Liver (tissue), 9 donors: ENCODE results near the gene GGCT. TPM values are rescaled to one million over a fixed set of nuclear protein-coding genes. Genes with fewer than 3 reads are reported as not detected.

ENCODE experiments used
- DNase-seq: peaks from one replicate; pipeline ENCODE4 v3.0.0-alpha.2; 2017; ENCODE audit warnings: low spot score
- H3K27ac ChIP-seq, 2 donors: one replicate each; pipeline ENCODE4 v1.7.0; 2013; ENCODE audit warnings: inconsistent platforms in 2 of 2, low read length in 2 of 2, control low read depth in 1 of 2, low read depth in 1 of 2, mild to moderate bottlenecking in 1 of 2
- H3K27me3 ChIP-seq, 4 donors: one replicate each; pipeline versions ENCODE4 v1.6.1 to v1.7.0; 2013; ENCODE audit warnings: low read length in 3 of 4, inconsistent platforms in 1 of 4, mild to moderate bottlenecking in 1 of 4, moderate library complexity in 1 of 4; ENCODE audit not compliant: control insufficient read depth in 4 of 4, insufficient read depth in 4 of 4
- H3K36me3 ChIP-seq, 4 donors: one replicate each; pipeline versions ENCODE4 v1.6.1 to v1.7.0; 2013; ENCODE audit warnings: low read length in 3 of 4, mild to moderate bottlenecking in 3 of 4, low read depth in 1 of 4, moderate library complexity in 1 of 4; ENCODE audit not compliant: control insufficient read depth in 4 of 4, insufficient read depth in 3 of 4
- H3K4me1 ChIP-seq, 4 donors: one replicate each; pipeline versions ENCODE4 v1.6.1 to v1.7.0; 2013; ENCODE audit warnings: low read length in 3 of 4, mild to moderate bottlenecking in 3 of 4, moderate library complexity in 1 of 4; ENCODE audit not compliant: control insufficient read depth in 4 of 4, insufficient read depth in 4 of 4
- H3K4me3 ChIP-seq, 3 donors: one replicate each; pipeline versions ENCODE4 v1.6.1 to v1.7.0; 2013; ENCODE audit warnings: low read length in 3 of 3, control low read depth in 1 of 3, low read depth in 1 of 3, mild to moderate bottlenecking in 1 of 3
- H3K9ac ChIP-seq, 2 donors: one replicate each; pipeline ENCODE4 v1.7.0; 2013; ENCODE audit warnings: low read length in 2 of 2, mild to moderate bottlenecking in 2 of 2, moderate library complexity in 2 of 2, control low read depth in 1 of 2, low read depth in 1 of 2
- H3K9me3 ChIP-seq, 4 donors: one replicate each; pipeline versions ENCODE4 v1.6.1 to v1.7.0; 2013; ENCODE audit warnings: low read length in 3 of 4; ENCODE audit not compliant: control insufficient read depth in 4 of 4
- EGR1 ChIP-seq, 2 donors: IDR thresholded peaks; 2 replicates each; pipeline ENCODE4 v1.6.1; 2016 to 2018; ENCODE audit warnings: antibody characterized with exemption in 2 of 2, low read depth in 2 of 2
- FOXA1 ChIP-seq: IDR thresholded peaks from 2 replicates; pipeline ENCODE4 v1.6.1; 2016; ENCODE audit warnings: antibody characterized with exemption
- FOXA2 ChIP-seq: IDR thresholded peaks from 2 replicates; pipeline ENCODE4 v1.6.1; 2016; ENCODE audit warnings: antibody characterized with exemption
- GABPA ChIP-seq, 2 donors: IDR thresholded peaks in 1 of 2; conservative IDR thresholded peaks in 1 of 2; 2 replicates each; pipeline ENCODE4 v1.6.1; 2016; ENCODE audit warnings: antibody characterized with exemption in 2 of 2, mild to moderate bottlenecking in 1 of 2, moderate library complexity in 1 of 2
- HNF4A ChIP-seq, 2 donors: conservative IDR thresholded peaks; 2 replicates each; pipeline ENCODE4 v1.6.1; 2016; ENCODE audit warnings: antibody characterized with exemption in 2 of 2, mild to moderate bottlenecking in 2 of 2
- NR2F2 ChIP-seq: IDR thresholded peaks from 2 replicates; pipeline ENCODE4 v1.6.1; 2016; ENCODE audit warnings: antibody characterized with exemption
- RAD21 ChIP-seq, 2 donors: IDR thresholded peaks; 2 replicates each; pipeline ENCODE4 v1.6.1; 2016; ENCODE audit warnings: antibody characterized with exemption in 2 of 2, mild to moderate bottlenecking in 2 of 2
- REST ChIP-seq: IDR thresholded peaks from 2 replicates; pipeline ENCODE4 v1.6.1; 2016; ENCODE audit warnings: antibody characterized with exemption, mild to moderate bottlenecking
- TAF1 ChIP-seq: conservative IDR thresholded peaks from 2 replicates; pipeline ENCODE4 v1.6.1; 2016; ENCODE audit warnings: antibody characterized with exemption, mild to moderate bottlenecking
- YY1 ChIP-seq: IDR thresholded peaks from 2 replicates; pipeline ENCODE4 v1.6.1; 2016; ENCODE audit warnings: antibody characterized with exemption, mild to moderate bottlenecking
- WGBS: extraction: QIAGEN DNeasy Blood & Tissue Kit; methylation state at CpG from one replicate; pipeline ENCODE4 v1.1.7; 2013; 5-methylcytosine and 5-hydroxymethylcytosine counted together
- polyA plus RNA-seq, 2 donors: library from polyadenylated mRNA; stranded (reverse) in 1 of 2; unstranded in 1 of 2; fragments of 200-250 nt in 1 of 2; fragments of >200 nt in 1 of 2; fragmentation: Nextera tagmentation in 1 of 2; extraction: Ambion mirVana in 1 of 2; gene quantifications; one replicate each; pipeline versions ENCODE4 v1.2.1 to v1.2.3, GENCODE V29; 2013 to 2015
- total RNA-seq, 2 donors: library from RNA; depleted of rRNA; stranded (reverse); fragments of >200 nt; gene quantifications; one replicate each; pipeline ENCODE4 v1.2.3, GENCODE V29; 2014
- TF ChIP-seq, protein P1 (sequence below): IDR thresholded peaks from 2 replicates; pipeline ENCODE4 v1.6.1; 2016; ENCODE audit warnings: antibody characterized with exemption
- TF ChIP-seq, protein P2 (sequence below): IDR thresholded peaks from 2 replicates; pipeline ENCODE4 v1.6.1; 2016; ENCODE audit warnings: antibody characterized with exemption
- TF ChIP-seq, protein P3 (sequence below): fragments of 150-350 bp; IDR thresholded peaks from 2 replicates; pipeline ENCODE4 v1.5.1; 2017; ENCODE audit warnings: improper control_type of control experiment, low read depth, low read length; ENCODE audit not compliant: missing input control
- TF ChIP-seq, protein P4 (sequence below): IDR thresholded peaks from 2 replicates; pipeline ENCODE4 v1.6.1; 2016; ENCODE audit warnings: antibody characterized with exemption
- donor health status: healthy.
- donor health status: healthy.
- donor health status: healthy.
- donor health status: healthy.
- donor health status: healthy.

Gene GGCT
- total and polyA plus RNA-seq, 4 donors, result 11.0 to 22.5 (median 21.3) TPM

DNA sequence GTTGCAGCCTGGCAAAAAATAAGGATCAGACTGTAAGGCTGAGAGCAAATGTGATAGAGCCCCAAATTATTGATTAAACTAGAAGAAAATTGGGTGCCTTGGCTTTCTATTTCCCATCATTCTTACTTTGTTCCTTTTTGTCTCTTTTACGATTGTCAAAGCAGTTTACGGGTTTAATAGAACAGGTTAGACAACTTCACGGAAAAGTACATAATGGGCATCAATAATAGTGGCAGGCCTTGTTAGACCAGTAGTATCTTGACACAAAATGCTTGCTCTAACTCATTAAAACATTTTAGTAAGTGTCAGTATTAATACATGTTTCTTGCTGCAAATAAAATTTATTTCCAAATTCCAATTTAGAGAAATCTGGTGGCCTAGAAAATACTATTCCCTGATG lies 14.5 kb upstream of the GGCT start:
- no peak for DNase-seq
- TF ChIP-seq YY1 (no peak), EGR1 (IDR thresholded peaks at IDR 0.05; ENCODE audit: low read depth in 2 of 2) (no peak), FOXA2 (no peak), NR2F2 (no peak)
- TF ChIP-seq, protein P1, sequence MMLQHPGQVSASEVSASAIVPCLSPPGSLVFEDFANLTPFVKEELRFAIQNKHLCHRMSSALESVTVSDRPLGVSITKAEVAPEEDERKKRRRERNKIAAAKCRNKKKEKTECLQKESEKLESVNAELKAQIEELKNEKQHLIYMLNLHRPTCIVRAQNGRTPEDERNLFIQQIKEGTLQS, result no peak
- TF ChIP-seq, protein P2, sequence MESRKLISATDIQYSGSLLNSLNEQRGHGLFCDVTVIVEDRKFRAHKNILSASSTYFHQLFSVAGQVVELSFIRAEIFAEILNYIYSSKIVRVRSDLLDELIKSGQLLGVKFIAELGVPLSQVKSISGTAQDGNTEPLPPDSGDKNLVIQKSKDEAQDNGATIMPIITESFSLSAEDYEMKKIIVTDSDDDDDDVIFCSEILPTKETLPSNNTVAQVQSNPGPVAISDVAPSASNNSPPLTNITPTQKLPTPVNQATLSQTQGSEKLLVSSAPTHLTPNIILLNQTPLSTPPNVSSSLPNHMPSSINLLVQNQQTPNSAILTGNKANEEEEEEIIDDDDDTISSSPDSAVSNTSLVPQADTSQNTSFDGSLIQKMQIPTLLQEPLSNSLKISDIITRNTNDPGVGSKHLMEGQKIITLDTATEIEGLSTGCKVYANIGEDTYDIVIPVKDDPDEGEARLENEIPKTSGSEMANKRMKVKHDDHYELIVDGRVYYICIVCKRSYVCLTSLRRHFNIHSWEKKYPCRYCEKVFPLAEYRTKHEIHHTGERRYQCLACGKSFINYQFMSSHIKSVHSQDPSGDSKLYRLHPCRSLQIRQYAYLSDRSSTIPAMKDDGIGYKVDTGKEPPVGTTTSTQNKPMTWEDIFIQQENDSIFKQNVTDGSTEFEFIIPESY, result no peak
- 86% methylated on average over 3 of the region's 3 CpGs for WGBS
- Histone ChIP-seq H3K27ac (no peak overlapping the region), H3K27me3 (no peaks in the 10 kb centered on the region), H3K9me3 (no peaks in the 10 kb centered on the region), H3K36me3 (no peaks in the 10 kb centered on the region), H3K4me3 (no peak overlapping the region), H3K4me1 (no peaks in the 10 kb centered on the region), H3K9ac (no peak overlapping the region)

DNA sequence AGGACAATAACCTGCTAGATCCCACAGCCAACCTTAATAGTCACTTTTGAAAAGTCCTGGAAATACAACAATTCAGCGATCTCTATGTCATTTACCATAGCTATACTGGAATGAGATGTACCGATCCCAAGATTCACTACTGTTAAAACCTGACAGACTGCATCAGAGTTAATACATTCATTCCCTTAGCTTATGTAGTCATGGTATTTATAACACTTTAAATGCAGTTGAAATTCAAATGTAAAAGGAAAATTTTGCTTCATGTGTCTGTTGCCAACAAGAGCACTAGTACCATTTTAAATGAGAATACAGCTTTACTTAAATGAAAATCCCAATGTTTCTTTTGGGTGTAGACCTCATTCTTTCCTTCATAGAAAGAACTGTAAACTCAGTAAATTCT lies 11.1 kb upstream of the GGCT start:
- Histone ChIP-seq H3K4me3 (no peak overlapping the region), H3K36me3 (no peaks in the 10 kb centered on the region), H3K9me3 (no peaks in the 10 kb centered on the region), H3K9ac (no peak overlapping the region), H3K27ac (no peak overlapping the region), H3K4me1 (no peaks in the 10 kb centered on the region), H3K27me3 (no peaks in the 10 kb centered on the region)
- no peak for DNase-seq
- WGBS, result 97% methylated on average over 2 of the region's 2 CpGs
- TF ChIP-seq TAF1 (no peak), HNF4A (conservative IDR thresholded peaks at IDR 0.05) (no peak), REST (no peak), RAD21 (IDR thresholded peaks at IDR 0.05) (no peak), NR2F2 (no peak), FOXA1 (no peak), YY1 (no peak), GABPA (IDR thresholded peaks at IDR 0.05 in 1 of 2, conservative IDR thresholded peaks at IDR 0.05 in 1 of 2) (no peak), EGR1 (IDR thresholded peaks at IDR 0.05; ENCODE audit: low read depth in 2 of 2) (no peak), FOXA2 (no peak)
- TF ChIP-seq, protein P2, result no peak
- TF ChIP-seq, protein P3, sequence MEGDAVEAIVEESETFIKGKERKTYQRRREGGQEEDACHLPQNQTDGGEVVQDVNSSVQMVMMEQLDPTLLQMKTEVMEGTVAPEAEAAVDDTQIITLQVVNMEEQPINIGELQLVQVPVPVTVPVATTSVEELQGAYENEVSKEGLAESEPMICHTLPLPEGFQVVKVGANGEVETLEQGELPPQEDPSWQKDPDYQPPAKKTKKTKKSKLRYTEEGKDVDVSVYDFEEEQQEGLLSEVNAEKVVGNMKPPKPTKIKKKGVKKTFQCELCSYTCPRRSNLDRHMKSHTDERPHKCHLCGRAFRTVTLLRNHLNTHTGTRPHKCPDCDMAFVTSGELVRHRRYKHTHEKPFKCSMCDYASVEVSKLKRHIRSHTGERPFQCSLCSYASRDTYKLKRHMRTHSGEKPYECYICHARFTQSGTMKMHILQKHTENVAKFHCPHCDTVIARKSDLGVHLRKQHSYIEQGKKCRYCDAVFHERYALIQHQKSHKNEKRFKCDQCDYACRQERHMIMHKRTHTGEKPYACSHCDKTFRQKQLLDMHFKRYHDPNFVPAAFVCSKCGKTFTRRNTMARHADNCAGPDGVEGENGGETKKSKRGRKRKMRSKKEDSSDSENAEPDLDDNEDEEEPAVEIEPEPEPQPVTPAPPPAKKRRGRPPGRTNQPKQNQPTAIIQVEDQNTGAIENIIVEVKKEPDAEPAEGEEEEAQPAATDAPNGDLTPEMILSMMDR, result no peak
- TF ChIP-seq, protein P4, sequence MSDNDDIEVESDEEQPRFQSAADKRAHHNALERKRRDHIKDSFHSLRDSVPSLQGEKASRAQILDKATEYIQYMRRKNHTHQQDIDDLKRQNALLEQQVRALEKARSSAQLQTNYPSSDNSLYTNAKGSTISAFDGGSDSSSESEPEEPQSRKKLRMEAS, result no peak
